GM04504 (cell line): ENCODE measurements around the gene SLC8B1.

Experiments used
- DNase-seq: peaks from one replicate; pipeline ENCODE4 v3.0.0-alpha.2; 2012; ENCODE audit warnings: low read depth

Gene SLC8B1

GRCh38 chr12:113268621-113269020 lies 66.3 kb downstream of the SLC8B1 start:
- DNase-seq: no peak

GRCh38 chr12:113268136-113268535 lies 66.8 kb downstream of the SLC8B1 start:
- DNase-seq: no peak

- no peak for DNase-seq
Measured at GRCh38 chr12:113267621-113268020, 67.3 kb downstream of the SLC8B1 start.

- no peak for DNase-seq
Measured at GRCh38 chr12:113266106-113266895, 68.6 kb downstream of the SLC8B1 start.

- no peak for DNase-seq
Measured at GRCh38 chr12:113263431-113263963, 71.4 kb downstream of the SLC8B1 start.

GRCh38 chr12:113262710-113263109 lies 72.2 kb downstream of the SLC8B1 start:
- no peak for DNase-seq

- no peak for DNase-seq
Measured at GRCh38 chr12:113261847-113262470, 73.0 kb downstream of the SLC8B1 start.

- DNase-seq: no peak
Measured at GRCh38 chr12:113260636-113261300, 74.1 kb downstream of the SLC8B1 start.

GRCh38 chr12:113260127-113260526 lies 74.8 kb downstream of the SLC8B1 start:
- no peak for DNase-seq

- DNase-seq: no peak
Measured at GRCh38 chr12:113257564-113257963, 77.3 kb downstream of the SLC8B1 start.

- DNase-seq: no peak
Measured at GRCh38 chr12:113254298-113254697, 80.6 kb downstream of the SLC8B1 start.

- no peak for DNase-seq
Measured at GRCh38 chr12:113253532-113254285, 81.2 kb downstream of the SLC8B1 start.

GRCh38 chr12:113252494-113252893 lies 82.4 kb downstream of the SLC8B1 start:
- no peak for DNase-seq

- no peak for DNase-seq
Measured at GRCh38 chr12:113251404-113252070, 83.4 kb downstream of the SLC8B1 start.

- DNase-seq: no peak
Measured at GRCh38 chr12:113250045-113250444, 84.9 kb downstream of the SLC8B1 start.

- DNase-seq: no peak
Measured at GRCh38 chr12:113249546-113249945, 85.4 kb downstream of the SLC8B1 start.

GRCh38 chr12:113248842-113249435 lies 86.0 kb downstream of the SLC8B1 start:
- DNase-seq: no peak
